K562 (cell line): Measurements from ENCODE around the gene SNX1. TPM values are rescaled to one million over a fixed set of nuclear protein-coding genes. Genes with fewer than 3 reads are reported as not detected.

Source experiments
- BRD9 ChIP-seq: fragments of 450-650 bp; IDR thresholded peaks from 2 replicates; pipeline ENCODE4 v1.6.1; 2018; ENCODE audit warnings: low read depth; ENCODE audit not compliant: partially characterized antibody
- CEBPB ChIP-seq: fragments of 450-650 bp; IDR thresholded peaks from 2 replicates; pipeline ENCODE4 v1.6.1; 2016; ENCODE audit warnings: missing genetic modification characterization, missing compliant biosample characterization
- CHAMP1 ChIP-seq: fragments of 450-650 bp; IDR thresholded peaks from 2 replicates; pipeline ENCODE4 v1.6.1; 2016; ENCODE audit warnings: mild to moderate bottlenecking
- CREB1 ChIP-seq, 2 experiments: sonication (generic) in 1 of 2; formaldehyde crosslinking in 1 of 2; IDR thresholded peaks; 2 replicates each; pipeline versions ENCODE4 v1.6.1 to v1.8.0; 2012 to 2022; ENCODE audit warnings: inconsistent platforms in 1 of 2, mild to moderate bottlenecking in 1 of 2, missing genetic modification reagents in 1 of 2, moderate library complexity in 1 of 2
- FOXK2 ChIP-seq, 2 experiments: fragments of 450-650 bp; IDR thresholded peaks in 1 of 2; conservative IDR thresholded peaks in 1 of 2; 2 replicates each; pipeline ENCODE4 v1.6.1; 2016; ENCODE audit warnings: low read depth in 2 of 2, mild to moderate bottlenecking in 1 of 2
- GTF2B ChIP-seq: IDR thresholded peaks from 2 replicates; pipeline ENCODE4 v1.6.1; 2011; ENCODE audit not compliant: insufficient read length; ENCODE audit errors: extremely low read depth
- IFI16 ChIP-seq: fragments of 250-450 bp; sonication (Bioruptor Pico); IDR thresholded peaks from 2 replicates; pipeline ENCODE4 v2.1.2; 2022; ENCODE audit warnings: mild to moderate bottlenecking, inconsistent platforms
- L3MBTL2 ChIP-seq: fragments of 450-650 bp; IDR thresholded peaks from 2 replicates; pipeline ENCODE4 v1.6.1; 2016; ENCODE audit warnings: mild to moderate bottlenecking, moderate library complexity
- MCM7 ChIP-seq, 2 experiments: fragments of 450-650 bp; IDR thresholded peaks; 2 replicates each; pipeline ENCODE4 v1.6.1; 2016 to 2018
- NFIC ChIP-seq: fragments of 450-650 bp; IDR thresholded peaks from 2 replicates; pipeline ENCODE4 v1.6.1; 2017; ENCODE audit warnings: mild to moderate bottlenecking, inconsistent platforms
- POLR2A ChIP-seq: fragments of 450-650 bp; conservative IDR thresholded peaks from 2 replicates; pipeline ENCODE4 v1.6.1; 2016
- POLR3A ChIP-seq: IDR thresholded peaks from 2 replicates; pipeline ENCODE4 v1.6.1; 2011; ENCODE audit warnings: borderline replicate concordance, mild to moderate bottlenecking, moderate library complexity; ENCODE audit not compliant: insufficient read length, insufficient read depth; ENCODE audit errors: extremely low read depth
- TBL1XR1 ChIP-seq, 2 experiments: IDR thresholded peaks; 2 replicates each; pipeline ENCODE4 v1.6.1; 2012; ENCODE audit warnings: improper control_type of control experiment in 2 of 2, low read length in 2 of 2, mild to moderate bottlenecking in 1 of 2
- TEAD1 ChIP-seq, 2 experiments: fragments of 450-650 bp in 1 of 2; sonication (generic) in 1 of 2; formaldehyde crosslinking; IDR thresholded peaks; 2 replicates each; pipeline versions ENCODE4 v1.4.0 to v1.8.0; 2020 to 2022; ENCODE audit warnings: mild to moderate bottlenecking in 2 of 2, missing genetic modification reagents in 1 of 2
- ZNF124 ChIP-seq: sonication (generic); formaldehyde crosslinking; IDR thresholded peaks from 2 replicates; pipeline ENCODE4 v1.8.1; 2022; ENCODE audit warnings: missing genetic modification reagents
- ZNF133 ChIP-seq: fragments of 250-450 bp; sonication (Bioruptor Pico); IDR thresholded peaks from 2 replicates; pipeline ENCODE4 v1.4.0; 2020; ENCODE audit warnings: mild to moderate bottlenecking
- ZNF212 ChIP-seq: fragments of 450-650 bp; formaldehyde crosslinking; IDR thresholded peaks from 2 replicates; pipeline ENCODE4 v1.4.0; 2020; ENCODE audit warnings: mild to moderate bottlenecking
- ZNF592 ChIP-seq: fragments of 450-650 bp; IDR thresholded peaks from 2 replicates; pipeline ENCODE4 v1.6.1; 2017; ENCODE audit warnings: antibody characterized with exemption, mild to moderate bottlenecking
- ZNF644 ChIP-seq: fragments of 200-800 bp; sonication (Bioruptor generic); IDR thresholded peaks from 2 replicates; pipeline ENCODE4 v1.6.1; 2016; ENCODE audit warnings: low read depth, missing genetic modification characterization, missing compliant biosample characterization
- polyA plus RNA-seq, 8 experiments: library from polyadenylated mRNA; depleted of rRNA in 4 of 8; stranded (reverse) in 5 of 8; unstranded in 3 of 8; fragments of >200 nt; fragmentation: Nextera tagmentation in 2 of 8; fragmentation: Illumina TruSeq in 1 of 8; extraction: Ambion mirVana in 2 of 8; extraction: Trizol in 1 of 8; gene quantifications; 2 replicates each; pipeline versions ENCODE4 v1.2.1 to v1.2.3, GENCODE V29; 2011 to 2014; ENCODE audit warnings: inconsistent platforms in 1 of 8, missing spikeins in 1 of 8
- total RNA-seq, 7 experiments: library from RNA; depleted of rRNA in 6 of 7; stranded (reverse); fragments of >200 nt in 6 of 7; fragmentation: Illumina TruSeq in 2 of 7; extraction: Trizol in 2 of 7; gene quantifications; 2 replicates each; pipeline versions ENCODE4 v1.2.1 to v1.2.3, GENCODE V29; 2011 to 2021; ENCODE audit warnings: low replicate concordance in 1 of 7

Gene SNX1
- total and polyA plus RNA-seq, 9 of the 15 experiments (the other 6 are each of a cell fraction or from before 2014, with no cell fraction given): 11.0 to 105 (median 59.9) TPM

- TF ChIP-seq CHAMP1 (no peak), TEAD1 (CRISPR knock-in tag; IDR thresholded peaks at IDR 0.05) (peak in 1 of 2 experiments; percentile 24; a peak in 3 of 4 replicates), GTF2B (peak; percentile 58), POLR2A (peak; percentile 88), ZNF133 (CRISPR knock-in tag) (no peak), POLR3A (no peak), ZNF212 (CRISPR knock-in tag) (0 out of 2 replicates have a peak, but pooled peaks have one; percentile 43), CREB1 (IDR thresholded peaks at IDR 0.05) (peak; percentile 89), CREB1 (CRISPR knock-in tag; IDR thresholded peaks at IDR 0.05) (peak; percentile 84), L3MBTL2 (peak; percentile 60; the same call in 1 of the 2 replicates), NFIC (peak; percentile 68), ZNF592 (peak; percentile 67; the same call in 1 of the 2 replicates), ZNF644 (tag) (peak; percentile 45; the same call in 1 of the 2 replicates), BRD9 (peak; percentile 21), FOXK2 (conservative IDR thresholded peaks at IDR 0.05 in 1 of 2, IDR thresholded peaks at IDR 0.05 in 1 of 2; ENCODE audit: low read depth in 2 of 2) (peak; percentile 65 to 73), ZNF124 (CRISPR knock-in tag) (no peak), IFI16 (CRISPR knock-in tag) (no peak), MCM7 (IDR thresholded peaks at IDR 0.05) (no peak), TBL1XR1 (IDR thresholded peaks at IDR 0.05; ENCODE audit: low read length in 2 of 2) (peak in 1 of 2 experiments; percentile 7; a peak in 2 of 4 replicates), CEBPB (0 out of 2 replicates have a peak, but pooled peaks have one; percentile 20)
Measured at GRCh38 chr15:64093627-64094417, 2.0 kb upstream of the SNX1 start, which contains the start of gene CIAO2A (continued).
